SK-N-SH treated with all-trans-retinoic acid at 6 μM for 48 hours (cell line): ENCODE measurements around the gene CLINT1.

Experiments used
- ATAC-seq: fragments of 200-7000 bp; cut with Tn5 transposase; 3 replicates; pipeline ENCODE4 v1.9.1; 2020; ENCODE audit warnings: mild to moderate bottlenecking, moderate library complexity
- ARNTL ChIP-seq: fragments of 450-650 bp; formaldehyde crosslinking; IDR thresholded peaks from 2 replicates; pipeline ENCODE4 v1.5.0; 2020; ENCODE audit warnings: low read depth, mild to moderate bottlenecking, moderate library complexity, borderline replicate concordance
- BACH2 ChIP-seq: fragments of 250-450 bp; sonication (Bioruptor Pico); IDR thresholded peaks from 2 replicates; pipeline ENCODE4 v1.9.0; 2021; ENCODE audit warnings: mild to moderate bottlenecking, borderline replicate concordance
- CREB5 ChIP-seq: fragments of 250-450 bp; sonication (Bioruptor Pico); IDR thresholded peaks from 2 replicates; pipeline ENCODE4 v1.5.1; 2020; ENCODE audit warnings: low read depth, mild to moderate bottlenecking, moderate library complexity
- CSDC2 ChIP-seq: fragments of 250-450 bp; sonication (Bioruptor Pico); IDR thresholded peaks from 2 replicates; pipeline ENCODE4 v1.5.0; 2020; ENCODE audit warnings: mild to moderate bottlenecking, moderate library complexity
- ESRRG ChIP-seq: fragments of 250-450 bp; sonication (Bioruptor Pico); IDR thresholded peaks from 2 replicates; pipeline ENCODE4 v1.6.1; 2021; ENCODE audit warnings: mild to moderate bottlenecking
- GLIS3 ChIP-seq: fragments of 250-450 bp; sonication (Bioruptor Pico); IDR thresholded peaks from 2 replicates; pipeline ENCODE4 v1.5.0; 2020; ENCODE audit warnings: mild to moderate bottlenecking, moderate library complexity
- ISL1 ChIP-seq: fragments of 250-450 bp; sonication (Bioruptor Pico); IDR thresholded peaks from 2 replicates; pipeline ENCODE4 v2.1.2; 2022; ENCODE audit warnings: mild to moderate bottlenecking, moderate library complexity
- OSR1 ChIP-seq: fragments of 250-450 bp; sonication (Bioruptor Pico); IDR thresholded peaks from 2 replicates; pipeline ENCODE4 v1.8.0; 2022; ENCODE audit warnings: moderate library complexity, mild to moderate bottlenecking, inconsistent platforms
- PPARA ChIP-seq: fragments of 250-450 bp; sonication (Bioruptor Pico); IDR thresholded peaks from 2 replicates; pipeline ENCODE4 v1.5.0; 2020; ENCODE audit warnings: mild to moderate bottlenecking, borderline replicate concordance
- RARB ChIP-seq: fragments of 250-450 bp; sonication (Bioruptor Pico); IDR thresholded peaks from 2 replicates; pipeline ENCODE4 v1.8.0; 2021; ENCODE audit warnings: mild to moderate bottlenecking, moderate library complexity
- SNAI2 ChIP-seq: fragments of 250-450 bp; sonication (Bioruptor Pico); IDR thresholded peaks from 2 replicates; pipeline ENCODE4 v1.5.0; 2020; ENCODE audit warnings: mild to moderate bottlenecking, moderate library complexity
- TCF4 ChIP-seq: fragments of 250-450 bp; sonication (Bioruptor Pico); IDR thresholded peaks from 2 replicates; pipeline ENCODE4 v1.8.0; 2021; ENCODE audit warnings: mild to moderate bottlenecking, moderate library complexity, borderline replicate concordance
- TOX ChIP-seq: fragments of 250-450 bp; sonication (Bioruptor Pico); IDR thresholded peaks from 2 replicates; pipeline ENCODE4 v1.8.0; 2021; ENCODE audit warnings: mild to moderate bottlenecking, moderate library complexity, borderline replicate concordance
- TSHZ2 ChIP-seq: fragments of 250-450 bp; sonication (Bioruptor Pico); IDR thresholded peaks from 2 replicates; pipeline ENCODE4 v1.5.0; 2020; ENCODE audit warnings: mild to moderate bottlenecking, moderate library complexity
- ZC3H10 ChIP-seq: fragments of 250-450 bp; sonication (Bioruptor Pico); IDR thresholded peaks from 2 replicates; pipeline ENCODE4 v1.5.1; 2021; ENCODE audit warnings: mild to moderate bottlenecking, moderate library complexity
- ZFP30 ChIP-seq: fragments of 450-650 bp; formaldehyde crosslinking; IDR thresholded peaks from 2 replicates; pipeline ENCODE4 v1.5.0; 2022; ENCODE audit warnings: mild to moderate bottlenecking, moderate library complexity
- ZNF565 ChIP-seq: fragments of 450-650 bp; formaldehyde crosslinking; conservative IDR thresholded peaks from 2 replicates; pipeline ENCODE4 v1.5.0; 2020; ENCODE audit warnings: low read depth, mild to moderate bottlenecking, moderate library complexity
- ZNF70 ChIP-seq: fragments of 450-650 bp; formaldehyde crosslinking; IDR thresholded peaks from 2 replicates; pipeline ENCODE4 v1.5.0; 2020; ENCODE audit warnings: mild to moderate bottlenecking, moderate library complexity
- ZNF8 ChIP-seq: fragments of 450-650 bp; formaldehyde crosslinking; IDR thresholded peaks from 2 replicates; pipeline ENCODE4 v1.5.0; 2020; ENCODE audit warnings: mild to moderate bottlenecking, moderate library complexity
- TF ChIP-seq, protein P1 (sequence below): fragments of 250-450 bp; sonication (Bioruptor Pico); IDR thresholded peaks from 2 replicates; pipeline ENCODE4 v1.8.0; 2021; ENCODE audit warnings: low read depth, mild to moderate bottlenecking, moderate library complexity, borderline replicate concordance
- TF ChIP-seq, protein P2 (sequence below): fragments of 250-450 bp; sonication (Bioruptor Pico); IDR thresholded peaks from 2 replicates; pipeline ENCODE4 v1.8.0; 2020; ENCODE audit warnings: mild to moderate bottlenecking, moderate library complexity, borderline replicate concordance
- TF ChIP-seq, protein P3 (sequence below): fragments of 250-450 bp; sonication (Bioruptor Pico); IDR thresholded peaks from 2 replicates; pipeline ENCODE4 v1.5.1; 2021; ENCODE audit warnings: mild to moderate bottlenecking, moderate library complexity

CLINT1 gene

DNA sequence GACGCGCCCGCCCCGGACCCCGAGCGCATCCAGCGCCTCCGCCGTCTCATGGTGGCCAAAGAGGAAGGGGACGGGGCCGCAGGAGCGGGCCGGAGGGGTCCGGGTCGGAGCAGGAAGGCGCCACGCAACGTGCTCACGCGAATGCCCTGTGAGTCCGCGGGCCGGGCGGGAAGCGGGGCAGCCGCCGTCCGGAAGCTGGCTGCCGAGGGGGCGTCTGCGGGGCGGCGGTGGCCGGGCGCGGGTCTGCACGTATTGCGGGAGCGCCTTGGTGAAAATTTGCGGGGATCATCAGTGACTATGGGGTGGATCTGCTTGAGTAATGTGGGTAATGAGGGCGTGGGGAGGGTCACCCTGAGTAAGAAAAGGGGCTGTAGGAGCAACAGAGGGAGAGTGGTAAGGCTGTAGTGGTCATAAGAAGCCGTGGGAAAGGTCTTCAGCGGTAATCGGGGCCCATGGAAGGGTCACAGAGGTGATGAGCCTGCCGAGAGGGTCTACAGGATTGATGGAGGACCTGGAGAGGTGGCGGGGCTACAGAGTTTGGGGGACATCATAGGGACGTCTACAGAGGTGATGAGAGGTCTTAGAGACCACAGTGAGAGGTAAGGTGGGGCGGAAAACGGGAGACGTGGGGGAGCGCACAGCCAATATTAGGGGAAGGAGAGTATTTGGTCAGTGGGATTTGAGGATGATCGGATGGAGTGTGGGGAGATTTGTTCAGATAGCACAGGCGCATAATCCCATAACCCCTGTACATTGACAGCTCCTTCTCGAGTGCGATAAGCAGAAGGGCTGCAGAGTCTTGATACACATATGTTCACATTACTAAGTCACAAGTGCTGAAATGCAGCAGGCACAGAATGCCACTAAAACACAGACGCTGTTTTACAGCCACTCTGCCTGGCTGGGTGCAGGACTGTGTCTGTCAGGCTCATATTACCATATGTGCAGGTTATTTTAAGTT, 114.6 kb downstream of the CLINT1 start:
- no peak for TF ChIP-seq TOX (CRISPR knock-in tag)
- peak; percentile 25 for ATAC-seq

- peak; percentile 93 for ATAC-seq
- TF ChIP-seq ISL1 (CRISPR knock-in tag) (no peak), ZNF8 (CRISPR knock-in tag) (no peak), ARNTL (CRISPR knock-in tag) (no peak), ESRRG (CRISPR knock-in tag) (no peak), SNAI2 (CRISPR knock-in tag) (no peak), CREB5 (CRISPR knock-in tag) (no peak), OSR1 (no peak), PPARA (no peak), ZNF565 (no peak), ZNF70 (no peak), TSHZ2 (CRISPR knock-in tag) (no peak), CSDC2 (CRISPR knock-in tag) (no peak), GLIS3 (CRISPR knock-in tag) (no peak), BACH2 (CRISPR knock-in tag) (no peak), ZFP30 (CRISPR knock-in tag) (no peak), ZC3H10 (no peak)
These were observed 115.5 kb downstream of the CLINT1 start, which contains the start of gene LSM11 for GRCh38 chr5:157743163-157744050. Gene LSM11 (plus strand): TSS chr5:157743712. CDS start chr5:157743751, 39 bp downstream.

DNA sequence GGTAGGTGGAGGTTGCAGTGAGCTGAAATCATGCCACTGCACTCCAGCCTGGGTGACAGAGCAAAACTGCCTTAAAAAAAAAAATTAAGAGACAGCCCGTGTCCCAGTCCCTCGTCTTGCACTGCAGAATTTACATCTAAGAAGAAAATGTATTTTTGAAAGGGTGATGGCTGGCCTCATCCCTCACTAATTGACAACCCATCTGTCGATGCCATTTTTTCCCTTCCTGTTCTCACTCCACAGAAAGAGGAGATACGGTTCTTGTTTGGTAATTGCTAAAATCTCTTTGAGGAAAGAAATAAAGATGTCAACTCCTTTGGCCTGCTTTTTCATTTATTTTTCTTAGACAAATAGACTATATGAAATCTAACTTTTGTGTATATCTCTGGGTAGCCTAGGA, 117.8 kb downstream of the CLINT1 start:
- ATAC-seq = no peak
- no peak for TF ChIP-seq RARB (CRISPR knock-in tag)
- TF ChIP-seq ZNF565 = no peak
- no peak for TF ChIP-seq TSHZ2 (CRISPR knock-in tag)
- no peak for TF ChIP-seq BACH2 (CRISPR knock-in tag)
- no peak for TF ChIP-seq ZNF8 (CRISPR knock-in tag)
- TF ChIP-seq ISL1 (CRISPR knock-in tag) = no peak
- TF ChIP-seq PPARA = no peak
- TF ChIP-seq GLIS3 (CRISPR knock-in tag) = no peak
- TF ChIP-seq ARNTL (CRISPR knock-in tag) = no peak
- TF ChIP-seq TOX (CRISPR knock-in tag) = no peak
- no peak for TF ChIP-seq OSR1
- TF ChIP-seq, protein P1, sequence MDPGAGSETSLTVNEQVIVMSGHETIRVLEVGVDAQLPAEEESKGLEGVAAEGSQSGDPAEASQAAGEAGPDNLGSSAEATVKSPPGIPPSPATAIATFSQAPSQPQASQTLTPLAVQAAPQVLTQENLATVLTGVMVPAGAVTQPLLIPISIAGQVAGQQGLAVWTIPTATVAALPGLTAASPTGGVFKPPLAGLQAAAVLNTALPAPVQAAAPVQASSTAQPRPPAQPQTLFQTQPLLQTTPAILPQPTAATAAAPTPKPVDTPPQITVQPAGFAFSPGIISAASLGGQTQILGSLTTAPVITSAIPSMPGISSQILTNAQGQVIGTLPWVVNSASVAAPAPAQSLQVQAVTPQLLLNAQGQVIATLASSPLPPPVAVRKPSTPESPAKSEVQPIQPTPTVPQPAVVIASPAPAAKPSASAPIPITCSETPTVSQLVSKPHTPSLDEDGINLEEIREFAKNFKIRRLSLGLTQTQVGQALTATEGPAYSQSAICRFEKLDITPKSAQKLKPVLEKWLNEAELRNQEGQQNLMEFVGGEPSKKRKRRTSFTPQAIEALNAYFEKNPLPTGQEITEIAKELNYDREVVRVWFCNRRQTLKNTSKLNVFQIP (CRISPR knock-in tag) = no peak
- TF ChIP-seq, protein P2, sequence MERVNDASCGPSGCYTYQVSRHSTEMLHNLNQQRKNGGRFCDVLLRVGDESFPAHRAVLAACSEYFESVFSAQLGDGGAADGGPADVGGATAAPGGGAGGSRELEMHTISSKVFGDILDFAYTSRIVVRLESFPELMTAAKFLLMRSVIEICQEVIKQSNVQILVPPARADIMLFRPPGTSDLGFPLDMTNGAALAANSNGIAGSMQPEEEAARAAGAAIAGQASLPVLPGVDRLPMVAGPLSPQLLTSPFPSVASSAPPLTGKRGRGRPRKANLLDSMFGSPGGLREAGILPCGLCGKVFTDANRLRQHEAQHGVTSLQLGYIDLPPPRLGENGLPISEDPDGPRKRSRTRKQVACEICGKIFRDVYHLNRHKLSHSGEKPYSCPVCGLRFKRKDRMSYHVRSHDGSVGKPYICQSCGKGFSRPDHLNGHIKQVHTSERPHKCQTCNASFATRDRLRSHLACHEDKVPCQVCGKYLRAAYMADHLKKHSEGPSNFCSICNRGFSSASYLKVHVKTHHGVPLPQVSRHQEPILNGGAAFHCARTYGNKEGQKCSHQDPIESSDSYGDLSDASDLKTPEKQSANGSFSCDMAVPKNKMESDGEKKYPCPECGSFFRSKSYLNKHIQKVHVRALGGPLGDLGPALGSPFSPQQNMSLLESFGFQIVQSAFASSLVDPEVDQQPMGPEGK = no peak
- TF ChIP-seq, protein P3, sequence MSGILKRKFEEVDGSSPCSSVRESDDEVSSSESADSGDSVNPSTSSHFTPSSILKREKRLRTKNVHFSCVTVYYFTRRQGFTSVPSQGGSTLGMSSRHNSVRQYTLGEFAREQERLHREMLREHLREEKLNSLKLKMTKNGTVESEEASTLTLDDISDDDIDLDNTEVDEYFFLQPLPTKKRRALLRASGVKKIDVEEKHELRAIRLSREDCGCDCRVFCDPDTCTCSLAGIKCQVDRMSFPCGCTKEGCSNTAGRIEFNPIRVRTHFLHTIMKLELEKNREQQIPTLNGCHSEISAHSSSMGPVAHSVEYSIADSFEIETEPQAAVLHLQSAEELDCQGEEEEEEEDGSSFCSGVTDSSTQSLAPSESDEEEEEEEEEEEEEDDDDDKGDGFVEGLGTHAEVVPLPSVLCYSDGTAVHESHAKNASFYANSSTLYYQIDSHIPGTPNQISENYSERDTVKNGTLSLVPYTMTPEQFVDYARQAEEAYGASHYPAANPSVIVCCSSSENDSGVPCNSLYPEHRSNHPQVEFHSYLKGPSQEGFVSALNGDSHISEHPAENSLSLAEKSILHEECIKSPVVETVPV (CRISPR knock-in tag) = no peak
- no peak for TF ChIP-seq ZC3H10
- no peak for TF ChIP-seq TCF4 (CRISPR knock-in tag)
- no peak for TF ChIP-seq CSDC2 (CRISPR knock-in tag)
